ENCODE data around the gene VPS33A.

DNA sequence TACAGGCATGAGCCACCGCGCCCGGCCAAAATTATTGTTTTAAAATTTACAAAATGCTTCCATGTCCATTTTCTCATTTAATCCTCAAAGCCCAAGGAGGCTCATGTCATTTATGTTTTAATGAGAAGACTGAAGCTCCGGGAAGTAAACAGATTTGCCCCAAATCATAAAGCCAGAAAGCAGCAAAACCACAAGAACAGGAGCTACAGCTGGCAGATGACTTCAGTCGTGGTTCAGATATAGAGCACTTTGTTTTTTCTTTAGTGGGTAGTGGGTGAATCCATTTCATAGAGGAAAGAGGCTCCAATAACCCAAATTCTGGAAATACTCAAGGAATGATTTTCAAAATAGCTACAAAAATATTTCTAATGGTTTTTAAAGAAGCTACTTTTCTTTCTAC lies 45.4 kb upstream of the VPS33A start:
- TF ChIP-seq, protein P1, sequence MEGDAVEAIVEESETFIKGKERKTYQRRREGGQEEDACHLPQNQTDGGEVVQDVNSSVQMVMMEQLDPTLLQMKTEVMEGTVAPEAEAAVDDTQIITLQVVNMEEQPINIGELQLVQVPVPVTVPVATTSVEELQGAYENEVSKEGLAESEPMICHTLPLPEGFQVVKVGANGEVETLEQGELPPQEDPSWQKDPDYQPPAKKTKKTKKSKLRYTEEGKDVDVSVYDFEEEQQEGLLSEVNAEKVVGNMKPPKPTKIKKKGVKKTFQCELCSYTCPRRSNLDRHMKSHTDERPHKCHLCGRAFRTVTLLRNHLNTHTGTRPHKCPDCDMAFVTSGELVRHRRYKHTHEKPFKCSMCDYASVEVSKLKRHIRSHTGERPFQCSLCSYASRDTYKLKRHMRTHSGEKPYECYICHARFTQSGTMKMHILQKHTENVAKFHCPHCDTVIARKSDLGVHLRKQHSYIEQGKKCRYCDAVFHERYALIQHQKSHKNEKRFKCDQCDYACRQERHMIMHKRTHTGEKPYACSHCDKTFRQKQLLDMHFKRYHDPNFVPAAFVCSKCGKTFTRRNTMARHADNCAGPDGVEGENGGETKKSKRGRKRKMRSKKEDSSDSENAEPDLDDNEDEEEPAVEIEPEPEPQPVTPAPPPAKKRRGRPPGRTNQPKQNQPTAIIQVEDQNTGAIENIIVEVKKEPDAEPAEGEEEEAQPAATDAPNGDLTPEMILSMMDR (conservative IDR thresholded peaks at IDR 0.05; ENCODE audit: low read length), result no peak
- TF ChIP-seq EZH2phosphoT487 (IDR thresholded peaks at IDR 0.05; ENCODE audit: borderline replicate concordance, low read depth, low read length), result no peak
